Neural progenitor cell (in vitro differentiated cells): ENCODE measurements around the gene MDP1. TPM values are rescaled to one million over a fixed set of nuclear protein-coding genes. Genes with fewer than 3 reads are reported as not detected.
A peak's percentile ranks its signal among the peaks of the same experiment; 100 is the strongest.

ENCODE experiments used
- DNase-seq: peaks from one replicate; pipeline ENCODE4 v3.0.0-alpha.2; 2016; ENCODE audit warnings: low spot score
- H2AFZ ChIP-seq: fragments of 200-600 bp; sonication (generic); replicated peaks from 2 replicates; pipeline ENCODE4 v1.6.1; 2016; ENCODE audit warnings: antibody characterized with exemption
- H3F3A ChIP-seq: fragments of 200-600 bp; sonication (generic); 2 replicates; pipeline ENCODE4 v1.6.1; 2016; ENCODE audit warnings: antibody characterized with exemption, low read depth
- H3K27ac ChIP-seq: fragments of 200-600 bp; sonication (generic); 2 replicates; pipeline ENCODE4 v1.5.1; 2016; ENCODE audit warnings: mild to moderate bottlenecking
- H3K27me3 ChIP-seq: fragments of 200-600 bp; sonication (generic); 2 replicates; pipeline ENCODE4 v1.6.1; 2016; ENCODE audit warnings: mild to moderate bottlenecking, moderate library complexity
- H3K36me3 ChIP-seq: fragments of 200-600 bp; sonication (generic); 2 replicates; pipeline ENCODE4 v1.5.1; 2016
- H3K4me1 ChIP-seq: fragments of 200-600 bp; sonication (generic); 2 replicates; pipeline ENCODE4 v1.6.1; 2016; ENCODE audit warnings: mixed run types
- H3K4me2 ChIP-seq: fragments of 200-600 bp; sonication (generic); 2 replicates; pipeline ENCODE4 v1.6.1; 2016
- H3K4me3 ChIP-seq: fragments of 200-600 bp; sonication (generic); 2 replicates; pipeline ENCODE4 v1.5.1; 2016
- H3K79me2 ChIP-seq: fragments of 200-600 bp; sonication (generic); 2 replicates; pipeline ENCODE4 v1.6.1; 2016; ENCODE audit warnings: low read depth
- H3K9ac ChIP-seq: fragments of 200-600 bp; sonication (generic); 2 replicates; pipeline ENCODE4 v1.6.1; 2016
- H3K9me3 ChIP-seq: fragments of 200-600 bp; sonication (generic); 2 replicates; pipeline ENCODE4 v1.5.1; 2016; ENCODE audit warnings: low read depth
- H4K20me1 ChIP-seq: fragments of 200-600 bp; sonication (generic); 2 replicates; pipeline ENCODE4 v1.6.1; 2016; ENCODE audit warnings: low read depth
- H3K27ac Mint-ChIP-seq: 3 replicates; pipeline ENCODE4 v1.8.0; 2021; ENCODE audit warnings: mixed read lengths
- H3K27me3 Mint-ChIP-seq: 2 replicates; pipeline ENCODE4 v1.8.0; 2022; ENCODE audit warnings: low read depth, mild to moderate bottlenecking, inconsistent platforms, moderate library complexity, mixed read lengths; ENCODE audit not compliant: insufficient read depth
- H3K36me3 Mint-ChIP-seq: 3 replicates; pipeline ENCODE4 v1.8.0; 2021; ENCODE audit warnings: mixed read lengths
- H3K4me1 Mint-ChIP-seq: 3 replicates; pipeline ENCODE4 v1.8.0; 2021; ENCODE audit warnings: mixed read lengths
- H3K4me3 Mint-ChIP-seq: 3 replicates; pipeline ENCODE4 v1.8.0; 2021; ENCODE audit warnings: mild to moderate bottlenecking, moderate library complexity, mixed read lengths
- H3K9me3 Mint-ChIP-seq: 3 replicates; pipeline ENCODE4 v1.8.0; 2020; ENCODE audit warnings: mixed read lengths
- CTCF ChIP-seq: fragments of 200-600 bp; sonication (generic); IDR thresholded peaks from 2 replicates; pipeline ENCODE4 v1.5.1; 2017; ENCODE audit warnings: antibody characterized with exemption, mild to moderate bottlenecking
- EZH2 ChIP-seq: fragments of 200-600 bp; sonication (generic); IDR thresholded peaks from 2 replicates; pipeline ENCODE4 v1.6.1; 2017; ENCODE audit warnings: antibody characterized with exemption, mild to moderate bottlenecking, moderate library complexity
- EZH2phosphoT487 ChIP-seq: fragments of 200-600 bp; sonication (generic); IDR thresholded peaks from 2 replicates; pipeline ENCODE4 v1.6.1; 2017; ENCODE audit warnings: antibody characterized with exemption
- total RNA-seq: library from RNA; depleted of rRNA; stranded (reverse); fragments of >200 nt; gene quantifications from 2 replicates; pipeline ENCODE4 v1.2.3, GENCODE V29; 2015; ENCODE audit warnings: low replicate concordance

Gene MDP1
- total RNA-seq, 1 donor from 2014 or later = 18.3 TPM

DNA sequence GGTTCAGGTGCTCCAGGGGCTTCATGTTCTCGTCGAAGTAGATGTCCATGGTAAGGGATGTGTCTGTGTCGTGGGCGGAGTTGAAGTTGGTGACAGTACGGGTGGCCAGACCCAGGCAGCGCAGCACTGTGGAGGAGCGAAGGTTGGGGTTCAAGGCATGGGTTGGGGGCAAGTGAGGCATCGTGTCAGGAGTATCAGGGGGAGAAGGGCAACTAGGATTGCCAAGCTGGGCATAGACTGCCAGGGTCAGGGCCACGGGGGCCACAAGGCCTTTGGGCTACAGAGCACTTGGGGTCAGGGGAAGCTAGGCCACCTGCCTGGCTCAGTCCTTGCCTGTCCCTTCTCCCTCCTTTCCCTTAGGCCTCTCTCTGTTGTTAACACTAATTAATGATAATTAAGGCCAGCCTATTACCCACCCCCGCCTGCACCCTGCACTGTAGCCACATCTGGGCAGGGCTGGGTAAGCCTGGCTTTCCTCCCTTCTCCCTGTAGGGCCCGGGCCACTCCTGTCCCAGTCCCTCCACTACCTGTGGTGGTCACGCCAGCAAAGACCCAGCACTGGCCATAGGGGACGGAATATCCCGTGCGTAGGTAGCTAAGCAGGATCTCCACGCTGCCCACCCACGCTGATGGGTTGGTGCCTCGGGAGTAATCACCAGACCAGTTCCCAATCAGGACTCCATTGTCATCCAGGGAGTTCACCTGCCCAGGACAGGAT lies 42.8 kb upstream of the MDP1 start:
- H3K9me3 Mint-ChIP-seq = no peaks in the 10 kb centered on the region
- H3K36me3 Mint-ChIP-seq = no peaks in the 10 kb centered on the region
- no peaks in the 10 kb centered on the region for H3K27me3 ChIP-seq
- DNase-seq = no peak
- no peak overlapping the region for H2AFZ ChIP-seq
- no peaks in the 10 kb centered on the region for H3F3A ChIP-seq
- H3K79me2 ChIP-seq = no peaks in the 10 kb centered on the region
- no peak overlapping the region for H3K27ac Mint-ChIP-seq
- no peak overlapping the region for H3K4me3 Mint-ChIP-seq
- H3K27ac ChIP-seq = no peak overlapping the region
- no peak overlapping the region for H3K4me3 ChIP-seq
- H3K4me2 ChIP-seq = no peak overlapping the region
- H3K4me1 ChIP-seq = no peaks in the 10 kb centered on the region
- TF ChIP-seq EZH2phosphoT487 (no peak), CTCF (no peak), EZH2 (no peak)
- no peaks in the 10 kb centered on the region for H3K36me3 ChIP-seq
- no peak overlapping the region for H3K9ac ChIP-seq
- peaks cover 4% of the 10 kb centered on the region for H3K27me3 Mint-ChIP-seq
- H3K9me3 ChIP-seq = no peaks in the 10 kb centered on the region
- H3K4me1 Mint-ChIP-seq = no peaks in the 10 kb centered on the region
- no peaks in the 10 kb centered on the region for H4K20me1 ChIP-seq

DNA sequence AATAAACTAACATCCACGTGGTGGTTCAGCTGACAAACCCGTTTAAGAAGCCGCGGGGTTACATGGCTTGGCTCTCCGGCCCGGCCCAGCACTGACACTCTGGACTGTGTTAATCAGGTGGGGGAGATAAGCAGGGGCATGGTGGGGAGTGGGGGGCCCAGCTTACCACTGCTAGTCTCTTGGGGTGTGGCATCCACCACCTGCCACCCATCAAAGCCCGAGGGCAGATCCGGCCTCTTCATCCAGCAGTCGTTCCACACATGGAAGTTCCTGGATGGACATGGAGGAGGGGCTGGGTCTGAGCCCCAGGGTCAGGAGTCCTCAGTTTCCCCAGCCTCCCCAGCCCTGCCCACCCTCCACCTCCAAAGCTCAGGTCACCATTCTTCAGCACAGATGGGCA lies 42.3 kb upstream of the MDP1 start:
- Histone ChIP-seq H3K9ac (no peak overlapping the region), H3K4me3 (no peak overlapping the region), H3K4me1 (no peaks in the 10 kb centered on the region), H2AFZ (no peak overlapping the region), H3K4me2 (no peak overlapping the region), H3K79me2 (no peaks in the 10 kb centered on the region), H3F3A (no peaks in the 10 kb centered on the region), H3K9me3 (no peaks in the 10 kb centered on the region), H4K20me1 (no peaks in the 10 kb centered on the region), H3K36me3 (no peaks in the 10 kb centered on the region), H3K27me3 (no peaks in the 10 kb centered on the region), H3K27ac (no peak overlapping the region)
- Mint-ChIP-seq H3K4me3 (no peak overlapping the region), H3K9me3 (no peaks in the 10 kb centered on the region), H3K27ac (no peak overlapping the region), H3K27me3 (peaks cover 4% of the 10 kb centered on the region), H3K4me1 (no peaks in the 10 kb centered on the region), H3K36me3 (no peaks in the 10 kb centered on the region)
- TF ChIP-seq CTCF (no peak), EZH2 (no peak), EZH2phosphoT487 (no peak)
- no peak for DNase-seq

- H3K27ac ChIP-seq = no peak overlapping the region
- no peaks in the 10 kb centered on the region for H4K20me1 ChIP-seq
- H2AFZ ChIP-seq = no peak overlapping the region
- H3F3A ChIP-seq = no peaks in the 10 kb centered on the region
- H3K36me3 Mint-ChIP-seq = no peaks in the 10 kb centered on the region
- H3K36me3 ChIP-seq = no peaks in the 10 kb centered on the region
- peak overlapping the region; percentile 39 for H3K27ac Mint-ChIP-seq
- no peak overlapping the region for H3K4me2 ChIP-seq
- no peaks in the 10 kb centered on the region for H3K27me3 ChIP-seq
- H3K27me3 Mint-ChIP-seq = peaks cover 4% of the 10 kb centered on the region
- no peaks in the 10 kb centered on the region for H3K4me1 Mint-ChIP-seq
- no peak overlapping the region for H3K4me3 Mint-ChIP-seq
- TF ChIP-seq EZH2phosphoT487 (no peak), EZH2 (no peak), CTCF (no peak)
- no peaks in the 10 kb centered on the region for H3K4me1 ChIP-seq
- no peak overlapping the region for H3K9ac ChIP-seq
- DNase-seq = no peak
- no peaks in the 10 kb centered on the region for H3K9me3 Mint-ChIP-seq
- H3K79me2 ChIP-seq = no peaks in the 10 kb centered on the region
- H3K4me3 ChIP-seq = no peak overlapping the region
- H3K9me3 ChIP-seq = no peaks in the 10 kb centered on the region
These were observed 41.1 kb upstream of the MDP1 start for GRCh38 chr14:24256960-24257359.
